PC-9 (cell line): Measurements from ENCODE around the gene NAT14.

Experiments
- CTCF ChIP-seq: fragments of 200-600 bp; sonication (generic); conservative IDR thresholded peaks from 2 replicates; pipeline ENCODE4 v1.6.1; 2017; ENCODE audit warnings: mixed run types, antibody characterized with exemption, mild to moderate bottlenecking, moderate library complexity
- EZH2 ChIP-seq: fragments of 200-600 bp; sonication (generic); IDR thresholded peaks from 2 replicates; pipeline ENCODE4 v1.8.0; 2017; ENCODE audit warnings: antibody characterized with exemption, low read depth

DNA sequence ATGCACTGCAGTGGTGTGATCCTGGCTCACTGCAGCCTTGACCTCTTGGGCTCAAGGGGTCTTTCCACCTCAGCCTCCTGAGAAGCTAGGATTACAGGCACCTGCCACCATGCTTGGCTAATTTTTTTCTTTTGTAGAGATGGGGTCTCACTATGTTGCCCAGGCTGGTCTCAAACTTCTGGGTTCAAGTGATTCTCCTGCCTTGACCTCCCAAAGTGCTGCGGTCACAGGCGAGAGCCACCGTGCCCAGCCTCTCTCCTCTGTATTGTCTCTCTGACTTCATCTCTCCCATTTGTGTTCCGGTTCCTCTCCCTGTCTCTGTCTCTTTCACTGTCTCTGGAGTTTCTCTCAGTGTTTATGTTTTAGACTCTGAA is 18.8 kb upstream of the NAT14 start:
- TF ChIP-seq CTCF (no peak), EZH2 (no peak)
